Panc1 (cell line): ENCODE measurements around the gene MPPED1. TPM values are rescaled to one million over a fixed set of nuclear protein-coding genes. Genes with fewer than 3 reads are reported as not detected.

Source experiments
- ATAC-seq: fragments of 200-7000 bp; cut with Tn5 transposase; 2 replicates; pipeline ENCODE4 v1.9.1; 2020; ENCODE audit warnings: mild to moderate bottlenecking, moderate library complexity
- BruUV-seq: library from RNA; stranded (reverse); fragments of 400-500 nt; replicated peaks from 2 replicates; lab custom pipeline; 2021; lab: Mats Ljungman, UMichigan
- CTCF ChIA-PET: fragments of 300-600 bp; sonication (Branson Sonifier 250); formaldehyde crosslinking; loops from one replicate; lab custom pipeline; 2022; ENCODE audit warnings: antibody characterized with exemption; lab: Charles Lee
- POLR2A ChIA-PET: fragments of 300-600 bp; sonication (Branson Sonifier 250); formaldehyde crosslinking; loops from one replicate; lab custom pipeline; 2022; ENCODE audit warnings: antibody characterized with exemption; lab: Charles Lee
- DNase-seq: peaks from one replicate; pipeline ENCODE4 v3.0.0-alpha.2; 2010; ENCODE audit warnings: low read depth, low spot score
- H3K27ac ChIP-seq: 2 replicates; pipeline ENCODE4 v1.5.1; 2011; ENCODE audit warnings: mild to moderate bottlenecking, low read length, inconsistent platforms
- H3K27me3 ChIP-seq: fragments of 200-500 bp; sonication (Bioruptor generic); 2 replicates; pipeline ENCODE4 v1.6.0; 2014; ENCODE audit warnings: low read length, inconsistent platforms; ENCODE audit not compliant: control insufficient read depth, insufficient read depth
- H3K36me3 ChIP-seq: fragments of 200-500 bp; sonication (Bioruptor generic); 2 replicates; pipeline ENCODE4 v1.5.1; 2014; ENCODE audit warnings: inconsistent platforms, mild to moderate bottlenecking, low read length, moderate library complexity; ENCODE audit not compliant: control insufficient read depth, insufficient read depth
- H3K4me1 ChIP-seq: 2 replicates; pipeline ENCODE4 v1.5.1; 2011; ENCODE audit warnings: inconsistent platforms, mild to moderate bottlenecking, low read length, moderate library complexity; ENCODE audit not compliant: control insufficient read depth, insufficient read depth
- H3K4me3 ChIP-seq, 2 experiments: 2 replicates each; pipeline ENCODE4 v1.5.1; 2011 to 2012; ENCODE audit warnings: low read depth in 2 of 2, low read length in 2 of 2, mild to moderate bottlenecking in 2 of 2, inconsistent platforms in 1 of 2, moderate library complexity in 1 of 2
- H3K9me3 ChIP-seq: fragments of 200-500 bp; sonication (Bioruptor generic); 2 replicates; pipeline ENCODE4 v1.5.1; 2014; ENCODE audit warnings: low read depth, mild to moderate bottlenecking, inconsistent platforms, low read length, moderate library complexity; ENCODE audit not compliant: control insufficient read depth, insufficient read depth
- POLR2AphosphoS5 ChIP-seq: IDR thresholded peaks from 2 replicates; pipeline ENCODE4 v1.6.1; 2012; ENCODE audit warnings: mild to moderate bottlenecking, low read depth, low read length, moderate library complexity
- SIN3A ChIP-seq: IDR thresholded peaks from 2 replicates; pipeline ENCODE4 v1.6.1; 2012; ENCODE audit warnings: low read depth, mild to moderate bottlenecking, low read length, moderate library complexity, borderline replicate concordance; ENCODE audit not compliant: insufficient read depth
- TCF7L2 ChIP-seq: IDR thresholded peaks from 2 replicates; pipeline ENCODE4 v1.6.1; 2011; ENCODE audit warnings: mild to moderate bottlenecking, low read depth, low read length, inconsistent platforms
- in situ Hi-C: cut with HindIII; loops from 2 replicates; pipeline ENCODE4 v1.10.0; 2016; ENCODE audit warnings: low sequenced_read_pairs, low pct_unique_long_range_greater_than_20kb
- intact Hi-C: fragments of 100-400 bp; cut with micrococcal nuclease; formaldehyde crosslinking; loops from one replicate; pipeline ENCODE4 v1.10.0; 2022; ENCODE audit not compliant: unreplicated experiment
- total RNA-seq: library from RNA; stranded (reverse); gene quantifications from one replicate; pipeline ENCODE4 v1.2.1, GENCODE V29; 2021; ENCODE audit not compliant: unreplicated experiment
- TF ChIP-seq, protein P1 (sequence below), 2 experiments: IDR thresholded peaks; 2 replicates each; pipeline ENCODE4 v1.6.1; 2011 to 2012; ENCODE audit warnings: low read depth in 2 of 2, control low read depth in 1 of 2, low read length in 1 of 2, mild to moderate bottlenecking in 1 of 2, moderate library complexity in 1 of 2; ENCODE audit not compliant: insufficient read depth in 1 of 2
- TF ChIP-seq, protein P2 (sequence below): fragments of 450-650 bp; IDR thresholded peaks from 2 replicates; pipeline ENCODE4 v1.5.1; 2017; ENCODE audit warnings: mild to moderate bottlenecking

Gene MPPED1
- total RNA-seq, 1 experiment from 2014 or later, result not detected

DNA sequence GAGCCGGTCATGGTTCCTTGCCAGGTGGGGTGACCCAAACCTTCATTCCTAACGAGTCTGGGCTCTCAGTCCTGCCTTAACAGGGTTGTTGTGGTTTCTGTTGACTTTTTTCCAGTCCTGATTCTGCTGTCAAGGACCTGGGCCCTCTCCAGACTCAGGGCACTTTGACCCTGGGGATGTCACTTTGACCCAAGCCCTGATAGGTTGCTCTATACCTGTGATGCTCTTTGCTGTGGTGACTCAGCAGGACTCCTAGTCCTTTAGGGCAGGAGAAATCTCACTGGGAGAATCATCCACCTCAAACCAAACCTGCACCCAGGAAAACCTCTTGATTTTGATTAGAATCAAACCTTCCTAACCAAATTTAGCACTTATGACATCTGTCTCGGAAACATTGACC is 20.5 kb upstream of the MPPED1 start:
- POLR2A ChIA-PET, result no interaction called here
- Histone ChIP-seq H3K9me3 (no peaks in the 10 kb centered on the region), H3K36me3 (no peaks in the 10 kb centered on the region), H3K27me3 (no peaks in the 10 kb centered on the region), H3K27ac (no peak overlapping the region), H3K4me1 (no peaks in the 10 kb centered on the region), H3K4me3 (no peak overlapping the region)
- BruUV-seq, result no TSS peak
- in situ Hi-C loops (no loop called here), intact Hi-C loops (no loop called here)
- CTCF ChIA-PET, result no interaction called here
- ATAC-seq (no peak), DNase-seq (no peak)
- TF ChIP-seq TCF7L2 (no peak), SIN3A (no peak), POLR2AphosphoS5 (no peak)
- TF ChIP-seq, protein P1, sequence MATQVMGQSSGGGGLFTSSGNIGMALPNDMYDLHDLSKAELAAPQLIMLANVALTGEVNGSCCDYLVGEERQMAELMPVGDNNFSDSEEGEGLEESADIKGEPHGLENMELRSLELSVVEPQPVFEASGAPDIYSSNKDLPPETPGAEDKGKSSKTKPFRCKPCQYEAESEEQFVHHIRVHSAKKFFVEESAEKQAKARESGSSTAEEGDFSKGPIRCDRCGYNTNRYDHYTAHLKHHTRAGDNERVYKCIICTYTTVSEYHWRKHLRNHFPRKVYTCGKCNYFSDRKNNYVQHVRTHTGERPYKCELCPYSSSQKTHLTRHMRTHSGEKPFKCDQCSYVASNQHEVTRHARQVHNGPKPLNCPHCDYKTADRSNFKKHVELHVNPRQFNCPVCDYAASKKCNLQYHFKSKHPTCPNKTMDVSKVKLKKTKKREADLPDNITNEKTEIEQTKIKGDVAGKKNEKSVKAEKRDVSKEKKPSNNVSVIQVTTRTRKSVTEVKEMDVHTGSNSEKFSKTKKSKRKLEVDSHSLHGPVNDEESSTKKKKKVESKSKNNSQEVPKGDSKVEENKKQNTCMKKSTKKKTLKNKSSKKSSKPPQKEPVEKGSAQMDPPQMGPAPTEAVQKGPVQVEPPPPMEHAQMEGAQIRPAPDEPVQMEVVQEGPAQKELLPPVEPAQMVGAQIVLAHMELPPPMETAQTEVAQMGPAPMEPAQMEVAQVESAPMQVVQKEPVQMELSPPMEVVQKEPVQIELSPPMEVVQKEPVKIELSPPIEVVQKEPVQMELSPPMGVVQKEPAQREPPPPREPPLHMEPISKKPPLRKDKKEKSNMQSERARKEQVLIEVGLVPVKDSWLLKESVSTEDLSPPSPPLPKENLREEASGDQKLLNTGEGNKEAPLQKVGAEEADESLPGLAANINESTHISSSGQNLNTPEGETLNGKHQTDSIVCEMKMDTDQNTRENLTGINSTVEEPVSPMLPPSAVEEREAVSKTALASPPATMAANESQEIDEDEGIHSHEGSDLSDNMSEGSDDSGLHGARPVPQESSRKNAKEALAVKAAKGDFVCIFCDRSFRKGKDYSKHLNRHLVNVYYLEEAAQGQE (IDR thresholded peaks at IDR 0.05; ENCODE audit: insufficient read depth in 1 of 2, low read depth in 2 of 2, low read length in 1 of 2), result no peak
- TF ChIP-seq, protein P2, sequence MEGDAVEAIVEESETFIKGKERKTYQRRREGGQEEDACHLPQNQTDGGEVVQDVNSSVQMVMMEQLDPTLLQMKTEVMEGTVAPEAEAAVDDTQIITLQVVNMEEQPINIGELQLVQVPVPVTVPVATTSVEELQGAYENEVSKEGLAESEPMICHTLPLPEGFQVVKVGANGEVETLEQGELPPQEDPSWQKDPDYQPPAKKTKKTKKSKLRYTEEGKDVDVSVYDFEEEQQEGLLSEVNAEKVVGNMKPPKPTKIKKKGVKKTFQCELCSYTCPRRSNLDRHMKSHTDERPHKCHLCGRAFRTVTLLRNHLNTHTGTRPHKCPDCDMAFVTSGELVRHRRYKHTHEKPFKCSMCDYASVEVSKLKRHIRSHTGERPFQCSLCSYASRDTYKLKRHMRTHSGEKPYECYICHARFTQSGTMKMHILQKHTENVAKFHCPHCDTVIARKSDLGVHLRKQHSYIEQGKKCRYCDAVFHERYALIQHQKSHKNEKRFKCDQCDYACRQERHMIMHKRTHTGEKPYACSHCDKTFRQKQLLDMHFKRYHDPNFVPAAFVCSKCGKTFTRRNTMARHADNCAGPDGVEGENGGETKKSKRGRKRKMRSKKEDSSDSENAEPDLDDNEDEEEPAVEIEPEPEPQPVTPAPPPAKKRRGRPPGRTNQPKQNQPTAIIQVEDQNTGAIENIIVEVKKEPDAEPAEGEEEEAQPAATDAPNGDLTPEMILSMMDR, result no peak

DNA sequence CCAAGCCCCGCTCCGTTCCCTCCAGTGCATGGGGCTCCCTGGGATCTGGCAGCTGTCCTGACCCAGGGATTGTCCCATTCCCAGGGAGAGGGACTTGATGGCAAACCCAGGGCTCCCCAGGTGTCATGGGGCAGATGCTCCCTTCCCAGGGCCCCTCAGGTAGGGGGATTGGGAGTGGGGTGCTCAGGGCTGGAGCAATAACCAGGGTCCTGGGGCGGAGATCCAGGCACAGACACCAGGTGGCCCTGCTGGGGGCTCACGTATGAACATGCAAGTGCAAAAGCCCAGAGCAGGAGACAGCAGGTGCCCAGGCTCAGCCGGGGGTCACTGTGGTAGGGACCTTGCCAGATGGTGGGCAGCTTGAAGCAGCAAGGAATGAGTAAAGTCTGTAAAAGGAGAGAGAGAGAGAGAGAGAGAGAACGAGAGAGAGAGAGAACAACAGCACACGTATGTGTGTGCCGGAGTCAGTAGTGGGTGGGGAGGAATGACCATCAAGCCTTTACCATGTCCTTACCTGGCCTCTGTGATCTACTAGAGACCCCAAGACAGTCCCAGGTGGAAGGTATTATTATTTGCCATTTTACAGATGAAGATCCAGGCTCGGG is 19.3 kb upstream of the MPPED1 start:
- Histone ChIP-seq H3K27me3 (no peaks in the 10 kb centered on the region), H3K9me3 (no peaks in the 10 kb centered on the region), H3K27ac (no peak overlapping the region), H3K36me3 (no peaks in the 10 kb centered on the region), H3K4me1 (no peaks in the 10 kb centered on the region), H3K4me3 (no peak overlapping the region)
- DNase-seq (no peak), ATAC-seq (no peak)
- ChIA-PET POLR2A (no interaction called here), CTCF (interaction anchor here (0.6 kb wide), 2 partner anchors 33 to 161 kb away, joined by 4 to 5 read pairs; no protein-coding TSS in a partner anchor)
- in situ Hi-C loops, result no loop called here
- BruUV-seq, result no TSS peak
- intact Hi-C loops, result no loop called here
- TF ChIP-seq TCF7L2, result no peak
- TF ChIP-seq, protein P2, result no peak
- no peak for TF ChIP-seq POLR2AphosphoS5
- TF ChIP-seq, protein P1 (IDR thresholded peaks at IDR 0.05; ENCODE audit: insufficient read depth in 1 of 2, low read depth in 2 of 2, low read length in 1 of 2), result no peak
- no peak for TF ChIP-seq SIN3A
